Raji (cell line): ENCODE measurements around the gene FBXL14.

ENCODE experiments used
- POLR2A ChIP-seq: IDR thresholded peaks from 2 replicates; pipeline ENCODE4 v1.6.1; 2011; ENCODE audit warnings: low read depth, low read length, control low read depth; ENCODE audit not compliant: insufficient read depth

The FBXL14 gene, protein sequence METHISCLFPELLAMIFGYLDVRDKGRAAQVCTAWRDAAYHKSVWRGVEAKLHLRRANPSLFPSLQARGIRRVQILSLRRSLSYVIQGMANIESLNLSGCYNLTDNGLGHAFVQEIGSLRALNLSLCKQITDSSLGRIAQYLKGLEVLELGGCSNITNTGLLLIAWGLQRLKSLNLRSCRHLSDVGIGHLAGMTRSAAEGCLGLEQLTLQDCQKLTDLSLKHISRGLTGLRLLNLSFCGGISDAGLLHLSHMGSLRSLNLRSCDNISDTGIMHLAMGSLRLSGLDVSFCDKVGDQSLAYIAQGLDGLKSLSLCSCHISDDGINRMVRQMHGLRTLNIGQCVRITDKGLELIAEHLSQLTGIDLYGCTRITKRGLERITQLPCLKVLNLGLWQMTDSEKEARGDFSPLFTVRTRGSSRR

DNA sequence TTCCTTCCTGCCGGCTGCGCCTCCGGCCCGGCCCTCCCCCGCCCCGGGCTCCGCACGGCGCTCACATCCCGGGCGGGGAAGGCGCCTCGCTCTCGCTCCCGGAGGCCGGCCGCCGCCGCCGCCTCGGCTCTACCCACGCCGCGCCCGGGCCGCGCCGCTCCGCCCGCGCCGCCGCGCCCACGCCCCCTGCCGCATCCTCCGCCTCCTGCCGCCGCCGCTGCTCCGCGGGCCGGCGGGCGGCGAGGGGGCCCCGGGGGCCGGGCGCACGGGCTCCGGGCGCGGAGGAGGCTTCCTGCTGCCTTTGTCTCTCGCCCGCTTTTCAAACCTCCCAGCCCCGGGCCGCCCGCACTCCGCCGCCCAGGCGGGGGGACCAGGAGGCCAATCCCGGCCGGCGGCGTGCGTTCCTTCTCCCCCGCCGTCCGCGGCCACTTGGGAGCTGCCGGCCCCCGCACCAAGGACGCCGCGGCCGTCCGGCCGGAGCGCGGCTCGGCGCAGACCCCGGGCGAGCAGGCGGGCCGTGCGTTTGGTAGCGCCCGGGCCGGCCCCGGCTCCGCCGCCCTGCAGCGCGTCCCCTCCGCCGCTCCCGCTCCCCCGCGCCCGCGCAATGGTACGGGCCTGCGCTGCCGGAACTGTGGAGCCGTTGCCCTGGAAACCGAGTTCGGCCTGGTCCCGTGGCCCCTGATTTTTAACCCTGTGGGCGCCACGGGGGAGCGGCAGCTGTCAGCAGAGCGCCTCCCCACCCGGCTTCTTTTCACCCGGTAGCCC, at the start of gene FBXL14:
FBXL14 (minus strand) TSS at position 321 of the 765 bp plus-strand sequence. CDS start 515 bp downstream, outside the sequence.
- TF ChIP-seq POLR2A = peak; percentile 61; the same call in 1 of the 2 replicates

- no peak for TF ChIP-seq POLR2A
Measured at GRCh38 chr12:1643905-1644533, 49.6 kb upstream of the FBXL14 start.

DNA sequence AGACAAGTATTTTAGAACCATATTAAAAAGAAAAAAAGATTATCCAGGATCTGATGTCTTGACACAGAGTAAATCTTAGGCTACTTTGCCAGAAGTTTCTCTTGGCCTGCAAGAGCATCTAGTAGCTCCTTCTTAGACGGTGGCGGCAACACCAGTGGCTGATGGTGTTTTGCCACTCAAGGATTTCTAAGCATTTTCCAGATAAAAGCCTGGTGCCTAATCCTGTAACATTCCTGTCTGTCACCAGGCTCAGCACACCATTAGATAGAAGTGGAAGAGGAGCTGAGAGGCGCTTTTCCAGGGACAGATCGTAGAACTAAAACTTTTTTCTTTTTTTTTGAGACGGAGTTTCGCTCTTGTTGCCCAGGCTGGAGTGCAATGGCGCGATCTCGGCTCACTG, 48.7 kb upstream of the FBXL14 start:
- TF ChIP-seq POLR2A = no peak

- no peak for TF ChIP-seq POLR2A
Measured at GRCh38 chr12:1642513-1642912, 48.1 kb upstream of the FBXL14 start.

- TF ChIP-seq POLR2A = no peak
Measured at GRCh38 chr12:1640328-1641234, 46.2 kb upstream of the FBXL14 start.

GRCh38 chr12:1639538-1639937, 45.2 kb upstream of the FBXL14 start:
- TF ChIP-seq POLR2A = no peak

DNA sequence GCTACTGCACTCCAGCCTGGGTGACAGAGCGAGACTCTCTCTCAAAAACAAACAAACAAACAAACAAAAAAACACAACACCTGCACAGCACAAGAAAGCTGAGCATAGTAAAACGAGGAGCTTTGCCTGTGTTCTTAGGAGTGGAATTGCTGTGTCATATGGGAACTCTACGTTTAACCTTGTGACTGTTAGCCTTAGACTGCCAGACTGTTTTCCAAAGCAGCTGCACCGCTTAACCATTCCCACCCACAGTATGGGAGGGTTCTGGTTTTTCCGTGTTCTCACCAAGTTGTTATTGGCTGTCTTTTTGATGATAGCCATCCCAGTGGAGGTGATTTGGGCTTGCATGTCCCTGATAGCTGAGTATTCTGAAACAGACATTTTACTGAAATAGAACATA, 43.8 kb upstream of the FBXL14 start:
- TF ChIP-seq POLR2A = no peak

- no peak for TF ChIP-seq POLR2A
Measured at GRCh38 chr12:1635301-1636095, 41.1 kb upstream of the FBXL14 start.

GRCh38 chr12:1634590-1635191, 40.3 kb upstream of the FBXL14 start:
- no peak for TF ChIP-seq POLR2A

GRCh38 chr12:1634149-1634548, 39.8 kb upstream of the FBXL14 start:
- TF ChIP-seq POLR2A = no peak

DNA sequence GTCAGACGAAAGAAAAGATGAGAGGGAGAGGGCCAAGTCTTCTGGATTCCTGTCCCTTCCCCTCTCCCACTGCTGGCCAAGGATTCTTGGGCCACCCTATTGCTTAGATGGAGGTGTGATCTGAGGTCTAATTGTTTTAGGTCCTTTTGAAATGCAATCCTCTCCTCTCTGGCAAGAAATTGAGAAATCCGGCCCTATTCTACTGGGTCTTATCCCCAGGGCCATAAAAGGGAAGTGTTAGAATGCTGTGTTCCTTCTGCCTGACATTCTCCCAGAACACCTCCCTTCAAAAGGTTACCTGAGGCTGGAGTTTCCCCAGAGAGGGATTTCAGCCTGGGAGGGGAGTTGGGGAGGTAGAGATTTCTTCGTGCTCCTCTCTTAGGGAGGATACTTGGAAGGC, 39.1 kb upstream of the FBXL14 start:
- no peak for TF ChIP-seq POLR2A

DNA sequence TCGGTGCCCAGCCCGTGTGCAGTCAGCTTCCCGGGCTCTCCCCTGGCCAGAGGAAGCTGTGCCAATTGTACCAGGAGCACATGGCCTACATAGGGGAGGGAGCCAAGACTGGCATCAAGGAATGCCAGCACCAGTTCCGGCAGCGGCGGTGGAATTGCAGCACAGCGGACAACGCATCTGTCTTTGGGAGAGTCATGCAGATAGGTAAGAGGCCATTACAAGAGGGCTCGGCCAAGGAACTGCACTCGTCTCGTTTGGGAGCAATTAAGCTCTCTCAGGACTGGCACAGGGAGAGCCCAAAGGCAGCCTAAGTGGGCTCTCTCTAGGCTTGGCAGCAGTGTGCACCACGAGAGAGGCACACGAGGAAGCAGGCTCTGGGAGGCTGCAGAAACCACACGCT, 38.3 kb upstream of the FBXL14 start:
- no peak for TF ChIP-seq POLR2A

DNA sequence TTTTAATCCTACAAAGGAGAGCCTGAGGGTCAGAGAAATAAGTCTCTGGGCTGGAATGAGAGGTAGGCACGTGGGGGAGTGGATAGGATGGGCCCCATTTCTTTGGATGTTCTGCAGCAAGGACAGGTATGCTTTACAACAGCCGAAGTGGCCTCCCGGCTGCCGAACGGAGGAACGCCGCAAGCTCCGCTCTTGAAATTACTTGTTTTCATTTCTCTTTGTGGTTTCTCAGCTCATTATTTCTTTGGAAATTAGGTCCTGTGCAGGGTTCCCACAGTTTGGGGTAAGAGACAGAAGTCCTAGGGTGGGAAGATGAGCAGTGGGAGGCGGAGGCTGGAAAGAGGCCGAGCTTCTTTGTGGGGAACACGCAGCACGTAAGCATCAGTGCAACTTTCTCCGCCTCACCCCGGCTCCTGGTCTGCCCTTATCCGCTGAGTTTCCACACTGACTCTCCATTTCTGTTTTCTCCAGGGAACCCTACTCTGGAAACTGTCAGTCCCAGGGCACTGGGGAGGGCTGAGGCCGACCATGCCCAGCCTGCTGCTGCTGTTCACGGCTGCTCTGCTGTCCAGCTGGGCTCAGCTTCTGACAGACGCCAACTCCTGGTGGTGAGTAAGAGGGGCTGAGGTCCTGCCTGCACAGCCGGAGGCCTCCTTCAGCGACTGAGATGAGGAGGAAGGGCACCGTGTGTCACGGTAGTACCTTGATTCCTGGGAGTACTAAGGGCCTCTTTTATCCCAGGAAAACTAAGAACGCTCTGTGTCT, 36.6 kb upstream of the FBXL14 start:
- no peak for TF ChIP-seq POLR2A

GRCh38 chr12:1630133-1630826, 35.9 kb upstream of the FBXL14 start:
- TF ChIP-seq POLR2A = no peak
